HG03565 (cell line): ENCODE measurements around the gene DGKE.

ENCODE experiments used
- ATAC-seq: cut with Tn5 transposase; IDR thresholded peaks from one replicate; pipeline ENCODE4 v1.9.1; 2021; ENCODE audit warnings: mild to moderate bottlenecking, moderate library complexity; ENCODE audit not compliant: unreplicated experiment

DGKE gene

GRCh38 chr17:56833809-56834379 is at the start of gene DGKE, which contains the start of gene C17orf67:
DGKE (plus strand) TSS chr17:56834151; CDS start chr17:56834796, 645 bp downstream.
C17orf67 (minus strand) TSS chr17:56833920; CDS start chr17:56815810, 18,110 bp downstream.
- ATAC-seq, result peak; percentile 51

DNA sequence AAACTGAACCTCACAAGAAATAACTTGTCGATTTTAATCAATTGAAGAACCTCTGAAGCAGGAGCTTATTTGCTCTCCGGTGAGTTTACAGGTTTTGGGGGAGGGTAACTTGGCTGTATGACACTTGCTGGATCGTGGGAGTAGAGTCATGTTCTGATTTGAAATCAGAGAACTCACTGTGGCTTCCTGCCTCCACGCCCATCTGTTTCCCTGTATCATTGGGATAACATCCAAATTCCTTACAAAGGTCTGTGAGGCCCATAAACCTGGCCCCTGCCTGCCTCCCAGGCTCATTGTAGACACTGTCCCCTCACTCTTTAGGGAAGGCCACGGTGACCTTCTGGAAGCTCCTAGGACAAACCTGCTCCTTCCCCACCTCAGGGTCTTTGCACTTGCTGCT is 48.5 kb upstream of the DGKE start:
- no peak for ATAC-seq

DNA sequence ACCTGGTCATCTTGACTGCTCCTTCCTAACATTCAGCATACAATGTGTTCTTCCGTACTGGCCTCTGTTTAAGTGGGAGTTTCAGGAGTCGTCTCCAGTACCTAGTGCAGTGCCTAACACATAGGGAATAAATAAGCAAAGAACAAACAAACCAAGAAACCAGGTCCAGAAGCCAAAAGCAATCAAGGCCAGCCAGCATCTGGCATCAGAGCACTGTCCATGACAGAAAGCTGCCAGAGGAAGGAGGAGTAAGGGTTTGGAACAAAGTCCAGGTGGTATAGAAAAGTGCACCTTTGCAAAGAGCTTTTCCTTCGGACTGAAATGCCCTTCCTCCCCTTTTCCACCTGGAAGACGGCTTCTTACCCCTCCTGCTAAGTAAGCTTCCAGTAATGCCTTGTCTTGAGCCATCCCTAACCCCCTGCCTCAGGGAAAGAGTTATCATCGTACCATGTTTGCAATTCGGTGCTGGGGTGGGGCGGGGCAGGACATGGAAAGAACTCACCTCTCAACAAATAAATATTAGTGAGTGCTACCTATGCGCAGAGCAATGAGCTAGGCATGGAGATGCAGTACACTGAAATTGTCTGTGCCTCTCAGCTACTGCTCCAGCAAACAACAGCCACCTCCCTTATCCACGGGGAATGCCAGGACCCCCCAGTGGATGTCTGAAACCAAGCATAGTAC is 47.8 kb upstream of the DGKE start:
- ATAC-seq, result no peak

GRCh38 chr17:56786989-56787482 is 46.9 kb upstream of the DGKE start:
- peak; percentile 78 for ATAC-seq

DNA sequence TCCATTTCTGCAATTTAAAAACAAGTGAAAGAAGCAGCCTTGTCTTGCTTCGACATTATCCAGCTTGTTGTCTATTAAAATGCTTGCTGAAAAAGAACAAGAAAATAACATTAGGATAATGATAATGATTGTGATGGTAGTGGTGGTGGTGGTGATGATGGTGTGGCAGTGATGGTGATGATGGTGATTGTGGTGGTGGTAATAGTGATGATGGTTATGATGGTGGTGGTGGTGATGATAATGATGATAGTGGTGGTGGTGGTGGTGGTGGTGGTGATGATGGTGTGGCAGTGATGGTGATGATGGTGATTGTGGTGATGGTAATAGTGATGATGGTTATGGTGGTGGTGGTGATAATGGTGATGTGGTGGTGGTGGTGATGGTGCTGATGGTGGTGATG is 41.7 kb upstream of the DGKE start:
- ATAC-seq, result no peak

DNA sequence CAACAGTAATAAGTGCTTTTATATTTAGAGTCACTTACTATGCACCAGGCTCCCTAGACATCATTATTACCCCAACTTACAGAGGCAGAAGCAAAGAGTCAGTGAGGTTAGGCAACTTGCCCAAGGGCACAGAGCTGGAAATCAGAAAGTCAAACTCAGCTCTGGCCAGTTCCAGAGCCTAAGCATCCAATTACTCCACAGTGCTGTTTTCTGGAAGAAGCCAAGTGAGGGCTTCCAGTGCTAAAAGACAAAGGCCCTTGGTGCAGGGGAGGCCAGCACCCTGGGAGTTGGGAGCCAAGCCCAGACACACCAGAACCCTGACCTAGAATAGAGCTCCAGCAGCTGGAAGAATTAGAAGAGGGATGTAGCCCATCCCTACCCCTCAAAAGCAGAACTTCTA is 40.4 kb upstream of the DGKE start:
- no peak for ATAC-seq

- no peak for ATAC-seq
Measured at GRCh38 chr17:56793957-56794356, 40.0 kb upstream of the DGKE start.

GRCh38 chr17:56795221-56795865 is 38.6 kb upstream of the DGKE start:
- no peak for ATAC-seq

DNA sequence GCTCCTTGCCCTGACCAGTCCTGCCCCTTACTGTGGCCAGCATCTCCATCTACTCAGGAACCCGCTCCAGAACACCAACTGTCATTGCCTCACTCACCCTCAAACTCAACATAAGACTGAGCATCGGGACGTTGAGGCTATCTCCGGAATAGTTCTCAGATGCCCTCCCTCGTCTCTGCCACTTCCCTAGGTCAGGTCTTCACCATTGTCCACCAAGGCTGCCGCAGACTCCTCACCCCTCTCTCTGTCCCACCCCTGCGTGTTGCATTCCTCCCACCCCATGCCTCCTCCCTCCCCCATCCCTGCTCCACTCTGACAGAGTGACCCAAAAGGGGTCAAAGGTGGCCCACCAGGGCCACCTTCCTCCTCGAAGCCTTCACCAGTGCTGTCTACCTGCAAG is 37.4 kb upstream of the DGKE start:
- ATAC-seq, result no peak

- ATAC-seq, result no peak
Measured at GRCh38 chr17:56798916-56799315, 35.0 kb upstream of the DGKE start.

DNA sequence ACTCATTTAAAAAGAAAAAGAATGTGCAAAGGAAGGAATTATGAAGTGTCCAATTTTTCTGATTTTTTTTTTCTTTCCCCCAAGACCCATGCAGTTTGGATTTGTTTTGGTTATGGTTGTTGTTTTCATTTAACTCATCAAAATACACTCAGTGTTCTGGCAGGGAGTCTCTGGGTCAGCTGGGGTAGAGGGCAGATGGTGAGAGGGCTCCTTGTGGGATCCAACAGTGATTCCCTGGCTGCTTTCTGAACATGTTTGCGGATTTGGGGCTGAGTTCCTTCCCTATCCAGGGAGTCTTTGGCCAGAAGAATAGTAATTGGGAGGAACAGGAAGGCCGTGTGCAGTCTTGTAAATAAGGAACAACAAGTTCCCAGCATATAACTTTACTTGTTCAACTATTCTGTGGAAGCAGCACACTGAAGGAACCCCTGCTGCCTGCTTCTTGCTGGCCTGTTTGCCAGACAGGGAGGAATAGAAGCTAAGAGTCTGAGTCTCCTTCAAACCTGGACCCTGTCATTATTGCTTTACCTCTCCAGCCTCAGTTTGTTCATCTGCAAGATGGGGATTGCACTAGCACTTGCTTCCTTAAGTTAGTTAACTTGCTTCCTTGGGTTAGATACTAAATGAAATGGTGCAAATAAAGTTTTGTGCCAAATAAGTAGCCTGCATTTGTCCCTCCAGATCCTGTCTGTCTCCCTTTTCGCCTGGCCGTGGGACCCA is 32.3 kb upstream of the DGKE start:
- no peak for ATAC-seq

- no peak for ATAC-seq
Measured at GRCh38 chr17:56803071-56803470, 30.9 kb upstream of the DGKE start.

DNA sequence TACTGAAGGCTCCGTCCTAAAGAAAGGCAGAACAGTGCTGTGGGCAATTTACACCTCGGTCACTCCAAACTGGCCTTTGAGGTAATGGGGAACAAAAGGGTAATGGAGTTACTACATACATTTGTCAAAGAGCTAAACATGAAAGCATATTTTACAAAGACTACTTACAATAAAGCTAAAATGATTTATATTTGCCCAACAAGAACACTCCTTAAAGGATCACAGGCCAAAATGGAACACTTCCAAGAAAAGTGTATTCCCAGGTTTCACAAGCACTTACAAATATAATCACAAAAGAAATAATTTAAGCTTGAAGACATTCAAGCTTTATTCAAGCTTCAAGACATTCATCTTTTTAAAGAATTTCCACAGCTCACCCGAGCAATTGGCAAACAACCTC is 29.5 kb upstream of the DGKE start:
- no peak for ATAC-seq

- ATAC-seq, result no peak
Measured at GRCh38 chr17:56806949-56807348, 27.0 kb upstream of the DGKE start.

DNA sequence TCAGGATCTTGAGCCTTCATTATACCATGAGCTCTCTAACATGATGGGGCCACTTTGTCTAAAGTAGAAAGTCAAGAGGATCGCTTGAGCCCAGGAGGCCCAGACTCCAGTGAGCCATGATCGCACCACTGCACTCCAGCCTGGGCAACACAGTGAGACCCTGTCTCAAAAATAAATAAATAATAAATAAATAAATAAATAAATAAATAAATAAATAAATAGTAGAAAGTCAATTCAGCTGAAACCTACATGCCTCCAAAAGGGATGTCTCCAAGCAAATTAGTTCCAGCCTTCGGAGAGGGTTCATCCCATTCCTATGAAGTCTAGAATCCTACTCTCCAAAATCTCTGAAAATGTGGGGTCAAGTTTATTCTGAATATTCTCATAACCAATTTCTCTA is 26.2 kb upstream of the DGKE start:
- no peak for ATAC-seq

GRCh38 chr17:56808503-56808902 is 25.4 kb upstream of the DGKE start:
- ATAC-seq, result no peak

- no peak for ATAC-seq
Measured at GRCh38 chr17:56809106-56809819, 24.7 kb upstream of the DGKE start.

GRCh38 chr17:56809820-56810179 is 24.2 kb upstream of the DGKE start:
- ATAC-seq, result no peak

DNA sequence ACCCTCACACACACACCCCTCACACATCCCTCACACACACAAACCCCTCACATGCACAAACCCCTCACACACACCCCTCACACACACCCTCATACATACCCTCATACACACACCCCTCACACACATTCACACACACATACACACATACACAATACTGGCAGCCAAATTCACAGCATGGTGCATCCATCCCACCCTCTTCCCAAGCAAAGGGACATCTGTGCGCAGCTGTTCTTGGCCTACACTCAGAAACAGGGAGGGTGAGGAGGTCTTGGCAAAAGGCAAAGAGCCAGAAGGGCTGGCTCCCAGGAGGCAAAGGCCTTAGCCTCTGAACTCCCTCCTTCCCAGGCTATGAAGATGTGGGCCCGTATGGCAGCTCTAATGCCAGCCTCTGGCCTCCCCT is 23.6 kb upstream of the DGKE start:
- ATAC-seq, result no peak

DNA sequence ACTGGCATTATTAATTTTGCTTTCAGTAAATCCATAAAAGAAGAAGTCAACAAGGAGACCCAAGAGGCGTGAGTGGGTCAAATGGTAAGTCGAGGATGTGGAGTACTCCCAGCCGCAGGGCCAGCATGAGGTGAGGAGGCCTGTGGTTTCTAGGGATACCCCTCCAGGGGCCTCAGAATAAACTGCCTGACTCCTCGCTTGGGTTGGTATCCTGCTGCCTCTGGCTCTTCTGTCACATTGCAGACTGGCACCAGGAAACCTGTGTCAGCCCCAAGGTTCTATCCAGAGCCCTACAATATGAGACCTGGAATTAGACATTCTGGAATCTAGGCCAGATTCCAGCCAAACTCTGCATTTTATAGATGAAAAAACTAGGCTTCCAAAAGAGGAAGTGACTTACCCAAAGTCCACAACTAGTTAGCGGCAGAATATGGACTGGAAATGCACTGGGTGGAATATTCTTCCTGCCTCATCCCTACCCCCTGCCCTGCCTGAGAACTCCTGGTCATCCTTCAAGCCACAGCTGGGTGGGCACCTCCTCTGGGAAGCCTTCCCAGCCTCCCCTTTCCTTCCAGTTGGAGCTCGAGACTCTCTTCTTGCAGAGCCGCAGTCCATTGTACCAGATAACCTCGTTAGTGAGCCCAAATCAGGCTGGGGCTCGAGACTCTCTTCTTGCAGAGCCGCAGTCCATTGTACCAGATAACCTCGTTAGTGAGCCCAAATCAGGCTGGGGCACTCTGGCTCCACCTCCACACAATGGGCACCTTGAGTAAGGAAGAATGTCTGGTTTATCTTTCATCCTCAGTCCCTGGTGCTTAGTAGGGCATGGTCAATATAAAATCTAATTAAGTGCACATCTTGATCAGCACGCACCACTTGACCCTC is 22.8 kb upstream of the DGKE start:
- ATAC-seq, result no peak
